ENCODE results near the gene HP. TPM values are rescaled to one million over a fixed set of nuclear protein-coding genes. Genes with fewer than 3 reads are reported as not detected.

Gene HP
- total and polyA plus RNA-seq, 2 of the 8 experiments (the other 6 are each of a cell fraction or from before 2014, with no cell fraction given): not detected

DNA sequence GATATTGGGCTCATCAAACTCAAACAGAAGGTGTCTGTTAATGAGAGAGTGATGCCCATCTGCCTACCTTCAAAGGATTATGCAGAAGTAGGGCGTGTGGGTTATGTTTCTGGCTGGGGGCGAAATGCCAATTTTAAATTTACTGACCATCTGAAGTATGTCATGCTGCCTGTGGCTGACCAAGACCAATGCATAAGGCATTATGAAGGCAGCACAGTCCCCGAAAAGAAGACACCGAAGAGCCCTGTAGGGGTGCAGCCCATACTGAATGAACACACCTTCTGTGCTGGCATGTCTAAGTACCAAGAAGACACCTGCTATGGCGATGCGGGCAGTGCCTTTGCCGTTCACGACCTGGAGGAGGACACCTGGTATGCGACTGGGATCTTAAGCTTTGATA lies 6.1 kb downstream of the HP start:
- H3K4ac ChIP-seq (replicated peaks; ENCODE audit: insufficient read length, low read depth, low read length): no peak overlapping the region
- no peak overlapping the region for H3K4me3 ChIP-seq (ENCODE audit: extremely low read depth in 1 of 4, insufficient read depth in 2 of 4, low read depth in 3 of 4, low read length in 4 of 4)
- no peak overlapping the region for H2AK5ac ChIP-seq (ENCODE audit: low read depth, low read length)
- no peak overlapping the region for H3K56ac ChIP-seq (replicated peaks; ENCODE audit: insufficient read length, low read depth, low read length)
- H2BK15ac ChIP-seq (ENCODE audit: low read length): no peak overlapping the region
- no peak overlapping the region for H3K27ac ChIP-seq (ENCODE audit: low read depth, low read length)
- H3K9ac ChIP-seq (replicated peaks in 1 of 4; ENCODE audit: extremely low read depth in 1 of 4, low read depth in 3 of 4, low read length in 3 of 4): no peak overlapping the region
- WGBS, 2 experiments (ENCODE audit: extremely low coverage in 1 of 2, insufficient coverage in 1 of 2, insufficient read length in 1 of 2, insufficient replicate concordance in 2 of 2, low coverage in 1 of 2, low lambda C conversion rate in 2 of 2, missing lambda C conversion rate in 1 of 2): 89% methylated on average over 9 of the region's 9 CpGs; no CpG with 5 or more reads in 1 of the 2 experiments
- no peaks in the 10 kb centered on the region for H4K20me1 ChIP-seq (replicated peaks in 1 of 2; ENCODE audit: control insufficient read depth in 1 of 2, insufficient read depth in 2 of 2, low read length in 2 of 2)
- no peak overlapping the region for H2BK12ac ChIP-seq (ENCODE audit: low read depth, low read length)
- H2BK120ac ChIP-seq (replicated peaks; ENCODE audit: low read depth, low read length): no peak overlapping the region
- no peak overlapping the region for H4K8ac ChIP-seq (ENCODE audit: extremely low read depth, insufficient read depth, low read length)
- H3K79me1 ChIP-seq (ENCODE audit: low read depth, low read length): no peaks in the 10 kb centered on the region
- ChIA-PET POLR2A (ENCODE audit: partially characterized antibody) (interaction anchor here (1.2 to 1.4 kb wide), 2 partner anchors 10 to 33 kb away, joined by 3 to 4 read pairs; partner anchors contain the start of gene TXNL4B), CTCF (ENCODE audit: partially characterized antibody) (no interaction called here)
- no peak overlapping the region; the same call in 1 of the 2 replicates for H2BK20ac ChIP-seq (ENCODE audit: low read length)
- no peaks in the 10 kb centered on the region for H3K27me3 ChIP-seq (replicated peaks in 1 of 4; ENCODE audit: control insufficient read depth in 3 of 4, extremely low read depth in 1 of 4, insufficient read depth in 3 of 4, low read length in 3 of 4)
- H3K36me3 ChIP-seq (ENCODE audit: control insufficient read depth in 2 of 4, insufficient read depth in 4 of 4, low read length in 3 of 4): no peaks in the 10 kb centered on the region
- no peak overlapping the region for H3K14ac ChIP-seq (ENCODE audit: insufficient read length)
- H3K79me2 ChIP-seq (ENCODE audit: control insufficient read depth in 1 of 2, insufficient read depth in 2 of 2, low read length in 2 of 2): no peaks in the 10 kb centered on the region
- no peak overlapping the region for H2AFZ ChIP-seq (ENCODE audit: low read length)
- no peak overlapping the region for H2BK5ac ChIP-seq (ENCODE audit: low read depth, low read length)
- H3K4me2 ChIP-seq (ENCODE audit: insufficient read depth in 1 of 2, low read depth in 2 of 2, low read length in 2 of 2): no peak overlapping the region
- FAIRE-seq (no peak), DNase-seq (ENCODE audit: low read depth in 1 of 2, low spot score in 2 of 2) (no peak)
- no peaks in the 10 kb centered on the region for H3K4me1 ChIP-seq (replicated peaks in 1 of 4; ENCODE audit: control insufficient read depth in 3 of 4, insufficient read depth in 4 of 4, low read length in 3 of 4)
- H4K91ac ChIP-seq (replicated peaks; ENCODE audit: insufficient read length, low read length): no peak overlapping the region
- no peak overlapping the region for H4K5ac ChIP-seq (ENCODE audit: insufficient read length, low read depth, low read length)
- no peaks in the 10 kb centered on the region for H3K23me2 ChIP-seq (ENCODE audit: low read depth, low read length)
- H3K23ac ChIP-seq (ENCODE audit: insufficient read length): no peak overlapping the region
- H3K18ac ChIP-seq (ENCODE audit: extremely low read depth, low read length): no peak overlapping the region
- no peak for TF ChIP-seq SIX5 (IDR thresholded peaks at IDR 0.05; ENCODE audit: low read depth, low read length)
- TF ChIP-seq, protein P1, sequence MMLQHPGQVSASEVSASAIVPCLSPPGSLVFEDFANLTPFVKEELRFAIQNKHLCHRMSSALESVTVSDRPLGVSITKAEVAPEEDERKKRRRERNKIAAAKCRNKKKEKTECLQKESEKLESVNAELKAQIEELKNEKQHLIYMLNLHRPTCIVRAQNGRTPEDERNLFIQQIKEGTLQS (IDR thresholded peaks at IDR 0.05; ENCODE audit: insufficient read depth, low read depth, low read length): no peak
- no peak for TF ChIP-seq HDAC2 (IDR thresholded peaks at IDR 0.05; ENCODE audit: borderline replicate concordance in 1 of 2, low read depth in 2 of 2, low read length in 2 of 2)
- no peak for TF ChIP-seq TBP (IDR thresholded peaks at IDR 0.05; ENCODE audit: low read depth, low read length)
- no peak for TF ChIP-seq ZNF274 (IDR thresholded peaks at IDR 0.05; ENCODE audit: borderline replicate concordance, extremely low read depth, low read length)
- no peak for TF ChIP-seq FOSL1 (IDR thresholded peaks at IDR 0.05; ENCODE audit: insufficient read depth, low read depth, low read length)
- H3K9me3 ChIP-seq (ENCODE audit: insufficient read depth in 2 of 2, low read depth in 1 of 2, low read length in 1 of 2): no peaks in the 10 kb centered on the region

Measured in H1 (cell line).